GM18502 (cell line): Measurements from ENCODE around the gene TEX48.

Experiments
- ATAC-seq: cut with Tn5 transposase; IDR thresholded peaks from one replicate; pipeline ENCODE4 v1.9.1; 2021; ENCODE audit warnings: mild to moderate bottlenecking; ENCODE audit not compliant: unreplicated experiment, poor library complexity

Gene TEX48

DNA sequence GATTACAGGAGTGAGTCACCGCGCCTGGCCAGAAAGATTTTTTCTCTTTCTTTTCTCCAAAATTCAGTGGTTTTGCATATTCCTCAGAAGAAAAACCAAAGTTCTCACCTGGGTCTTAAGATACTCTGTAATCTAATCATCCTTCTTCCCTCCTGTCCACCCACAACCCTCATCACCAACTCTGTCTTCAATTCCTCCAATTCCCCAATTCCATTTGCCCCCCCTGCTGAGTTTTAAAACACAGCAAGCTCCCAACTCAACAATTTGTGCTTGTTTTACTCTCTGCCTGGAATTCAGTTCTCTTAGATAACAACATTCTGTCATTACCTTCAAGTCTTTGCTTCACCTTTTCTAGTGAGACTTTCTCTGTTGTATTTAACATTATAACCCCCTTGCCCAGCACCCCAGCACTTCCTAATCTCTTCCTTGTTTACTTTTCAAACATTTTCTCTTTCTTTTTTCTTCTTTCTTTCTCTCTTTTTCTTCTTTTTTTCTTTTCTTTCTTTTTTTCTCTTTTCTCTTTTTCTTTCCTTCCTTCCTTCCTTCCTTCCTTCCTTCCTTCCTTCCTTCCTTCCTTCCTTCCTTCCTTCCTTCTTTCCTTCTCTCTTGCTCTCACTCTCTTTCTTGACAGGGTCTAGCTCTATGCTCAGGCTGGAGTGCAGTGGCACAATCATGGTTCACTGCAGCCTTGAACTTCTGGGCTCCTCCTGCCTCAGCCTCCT lies 7.8 kb downstream of the TEX48 start:
- no peak for ATAC-seq

DNA sequence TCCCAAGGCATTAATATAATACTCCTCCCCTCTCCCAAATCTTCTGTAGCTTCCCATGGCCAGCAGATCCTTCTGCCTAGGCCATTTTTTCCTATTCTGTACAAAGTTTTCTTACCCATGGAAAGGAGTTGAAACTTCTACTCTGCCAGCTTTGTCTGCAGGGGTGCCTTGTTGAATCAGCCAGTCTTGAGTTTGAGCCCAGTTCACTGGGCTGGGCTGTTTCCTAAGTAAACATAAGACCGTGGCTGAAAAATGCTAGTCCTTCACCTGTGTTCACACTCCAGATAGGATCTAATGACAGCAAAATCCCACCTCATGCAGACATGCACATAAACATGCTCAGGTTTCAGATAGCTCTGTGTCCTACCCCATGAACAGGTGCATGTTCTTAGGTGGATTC lies 10.4 kb downstream of the TEX48 start:
- no peak for ATAC-seq

DNA sequence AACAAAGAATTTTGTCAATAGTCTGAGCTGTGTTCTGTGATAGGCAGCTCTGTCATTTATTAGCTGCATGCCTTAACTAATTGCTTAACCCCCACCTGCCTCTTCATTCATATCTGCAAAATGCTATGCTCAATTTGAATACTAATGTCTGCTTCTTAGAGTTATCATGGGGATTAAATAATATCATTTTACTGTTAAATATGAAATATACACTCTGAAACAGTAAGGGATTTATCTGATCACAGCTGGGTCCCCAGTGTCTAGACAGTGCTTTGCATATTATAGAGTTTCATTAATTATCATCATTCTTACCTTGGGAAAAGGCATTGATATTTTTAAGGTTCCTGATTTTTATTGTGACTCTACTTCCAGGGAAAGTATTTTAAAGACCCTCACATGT lies 12.0 kb downstream of the TEX48 start:
- ATAC-seq: no peak

DNA sequence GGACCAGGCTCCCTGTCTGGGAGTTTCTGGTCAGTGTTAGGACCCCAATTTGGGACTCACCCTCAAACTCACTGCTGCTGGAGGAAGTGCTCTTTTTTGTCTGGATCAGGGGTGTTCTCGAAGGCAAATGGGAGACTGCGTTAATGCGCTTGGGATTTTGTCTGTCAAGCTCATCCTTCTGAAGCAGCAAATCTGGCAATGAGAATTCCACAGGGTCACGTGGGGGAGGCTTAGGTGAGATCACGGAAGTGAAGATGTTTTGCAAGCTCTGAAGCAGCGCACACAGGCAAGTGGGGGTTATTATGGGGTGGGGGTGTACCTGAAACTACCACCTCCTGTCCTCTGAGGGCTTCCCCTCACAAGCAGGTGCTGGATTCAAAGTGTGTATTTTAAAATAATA lies 13.8 kb downstream of the TEX48 start:
- ATAC-seq: no peak

DNA sequence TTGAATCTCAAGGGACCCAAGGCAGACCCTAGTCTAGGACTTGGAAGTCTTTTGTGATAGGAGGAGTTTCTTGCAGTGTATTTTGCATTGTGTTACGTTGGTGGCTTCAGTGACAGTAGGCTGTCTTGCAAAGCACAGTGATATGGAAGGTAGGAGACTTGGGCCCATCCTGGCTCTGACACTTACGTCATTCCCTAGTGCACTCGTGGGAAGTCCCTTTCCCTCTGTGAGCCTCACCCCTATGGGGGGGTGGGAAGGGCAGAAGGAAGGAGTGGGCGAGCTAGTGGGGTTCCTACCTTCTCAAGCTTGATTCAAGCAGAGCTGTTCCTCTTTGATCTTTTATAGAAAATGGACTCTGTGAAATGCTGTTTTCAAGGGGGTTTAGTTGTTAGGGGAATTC lies 15.1 kb downstream of the TEX48 start:
- no peak for ATAC-seq

DNA sequence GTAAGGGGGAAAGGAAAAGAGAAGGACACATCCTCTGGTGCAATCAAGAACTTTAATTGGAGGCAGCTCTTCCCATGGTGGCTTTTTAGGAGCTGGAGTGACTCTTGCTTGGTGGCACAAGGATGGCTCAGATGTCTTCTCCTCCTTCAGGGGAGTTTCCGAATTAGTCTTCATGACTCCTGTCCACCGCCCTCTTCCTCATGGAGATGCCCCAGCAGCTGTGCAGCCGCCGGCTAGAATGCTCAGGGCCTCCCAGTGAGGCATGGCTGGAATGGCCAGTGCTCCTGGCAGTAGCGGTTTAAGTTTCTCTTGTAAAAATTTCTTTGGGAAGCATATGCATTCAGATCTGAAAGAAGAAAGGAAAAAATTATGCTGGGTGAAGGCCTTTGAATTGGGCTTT lies 15.6 kb downstream of the TEX48 start:
- ATAC-seq: no peak

DNA sequence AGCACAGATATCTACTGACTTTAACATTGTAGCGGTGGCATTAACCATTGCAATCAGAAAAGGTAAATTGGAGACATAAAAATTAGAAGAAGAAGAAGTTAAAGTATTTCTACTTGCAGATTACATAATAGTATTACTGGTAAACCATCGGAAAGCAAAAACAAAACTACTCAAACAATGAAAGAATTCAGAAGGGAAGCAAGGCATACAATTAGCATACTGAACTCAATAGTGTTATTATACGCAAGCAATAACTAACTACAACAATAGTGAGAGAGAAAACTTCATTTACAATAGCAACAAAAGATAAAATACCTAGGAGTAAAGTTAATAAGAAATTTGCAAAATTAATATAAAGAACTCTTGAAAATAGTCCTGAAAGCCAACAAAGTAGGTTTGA lies 17.8 kb downstream of the TEX48 start:
- no peak for ATAC-seq

DNA sequence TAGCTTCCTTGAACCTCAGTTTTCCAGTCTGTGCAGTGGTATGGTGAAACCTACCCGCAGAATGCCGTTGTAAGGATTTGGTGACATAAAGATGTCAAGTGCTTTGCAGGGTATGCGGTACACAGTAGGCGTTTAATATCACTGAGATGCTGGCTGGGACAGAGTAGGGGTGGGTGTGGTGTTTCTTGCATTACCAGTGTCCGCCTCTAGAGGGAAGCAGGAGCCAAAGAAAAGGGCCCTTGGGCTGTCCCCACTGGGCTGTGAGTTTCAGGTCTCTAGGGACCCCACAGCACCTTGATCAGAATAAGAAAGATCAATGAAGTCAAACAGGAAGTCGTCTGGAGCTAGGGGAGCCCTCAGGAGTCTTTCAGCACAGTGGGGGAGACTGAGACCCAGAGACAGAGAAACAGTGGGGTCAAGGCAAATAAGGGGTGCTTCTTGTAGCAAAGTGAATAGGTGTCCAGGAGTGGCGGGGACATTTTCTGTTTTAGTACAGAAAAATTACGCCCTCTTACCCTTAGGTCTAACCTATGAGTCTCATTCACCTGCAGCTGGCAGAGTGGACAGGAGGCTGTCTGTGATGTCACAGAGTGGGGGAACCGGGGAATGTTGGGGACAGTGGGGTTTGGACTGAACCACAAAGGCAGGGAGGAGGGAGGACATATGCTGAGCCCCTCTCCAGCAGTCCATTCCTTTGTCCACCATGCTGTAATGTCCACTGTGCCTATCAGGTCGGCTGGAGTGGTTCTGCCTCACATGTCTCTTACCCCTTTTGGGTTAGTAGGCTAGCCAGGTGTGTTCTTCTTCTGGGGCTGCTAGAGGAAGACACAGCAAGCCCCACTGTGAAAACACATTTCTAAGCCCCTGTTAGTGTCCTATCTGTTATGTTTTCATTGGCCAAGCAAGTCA lies 19.7 kb downstream of the TEX48 start:
- peak; percentile 70 for ATAC-seq

DNA sequence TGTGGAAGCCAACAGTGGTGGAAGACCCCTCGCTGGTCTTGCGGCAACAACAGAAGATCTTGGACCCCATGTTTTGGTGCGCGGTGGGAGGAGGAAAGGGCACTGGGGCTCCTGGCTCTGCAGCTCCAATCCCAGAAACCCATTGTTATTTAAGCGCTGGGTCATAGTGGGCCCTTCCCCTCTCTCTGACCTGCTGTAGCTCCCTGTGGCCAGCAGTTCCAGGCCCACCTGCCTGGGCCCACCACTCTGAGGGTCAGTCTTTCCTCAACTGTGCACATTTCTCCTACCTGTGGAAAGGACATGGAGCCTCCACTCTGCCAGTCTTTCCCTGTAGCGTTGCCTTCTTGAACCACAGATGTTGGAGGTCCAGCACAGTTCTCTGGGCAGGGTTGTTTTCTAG lies 24.3 kb downstream of the TEX48 start, which contains the start of gene TEX53:
Gene TEX53 (minus strand): TSS at position 101 of the 400 bp plus-strand sequence. CDS start 31 bp downstream, at position 70.
- no peak for ATAC-seq

DNA sequence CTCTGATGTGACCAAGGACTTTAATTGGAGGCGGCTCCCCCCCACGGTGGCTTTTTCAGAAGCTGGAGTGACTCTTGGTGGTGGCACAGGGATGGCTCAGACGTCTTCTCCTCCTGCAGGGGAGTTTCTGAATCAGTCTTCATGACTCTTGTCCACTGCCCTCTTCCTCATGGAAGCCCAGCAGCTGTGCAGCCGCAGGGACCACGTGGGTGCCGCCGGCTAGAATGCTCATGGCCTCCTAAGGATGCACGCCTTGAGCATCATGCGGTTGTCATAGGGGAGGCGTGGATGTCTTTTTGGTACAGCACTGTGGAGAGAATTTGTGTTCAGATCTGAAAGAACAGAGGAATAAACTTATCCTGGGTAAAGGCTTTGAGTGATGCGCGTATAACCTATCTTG lies 25.7 kb downstream of the TEX48 start:
- no peak for ATAC-seq

DNA sequence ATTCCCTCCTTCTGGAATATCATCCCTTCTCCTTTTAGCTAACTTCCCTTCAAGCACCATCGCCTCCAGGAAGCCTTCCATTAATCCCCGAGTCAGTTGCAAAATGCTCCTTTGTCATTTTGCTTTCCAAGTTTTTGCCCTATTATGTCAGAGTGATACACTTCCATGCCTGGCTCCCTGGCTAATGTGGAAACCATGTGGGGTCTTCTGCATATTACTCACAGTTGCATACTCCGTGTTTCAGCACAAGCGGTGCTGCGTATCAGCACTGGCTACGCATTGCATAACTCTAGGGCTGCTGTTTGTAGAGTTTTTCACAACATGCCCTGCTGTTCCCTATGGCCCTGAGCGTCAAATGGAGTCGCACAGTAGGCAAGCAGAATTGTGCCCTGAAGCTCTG lies 26.3 kb downstream of the TEX48 start:
- no peak for ATAC-seq

DNA sequence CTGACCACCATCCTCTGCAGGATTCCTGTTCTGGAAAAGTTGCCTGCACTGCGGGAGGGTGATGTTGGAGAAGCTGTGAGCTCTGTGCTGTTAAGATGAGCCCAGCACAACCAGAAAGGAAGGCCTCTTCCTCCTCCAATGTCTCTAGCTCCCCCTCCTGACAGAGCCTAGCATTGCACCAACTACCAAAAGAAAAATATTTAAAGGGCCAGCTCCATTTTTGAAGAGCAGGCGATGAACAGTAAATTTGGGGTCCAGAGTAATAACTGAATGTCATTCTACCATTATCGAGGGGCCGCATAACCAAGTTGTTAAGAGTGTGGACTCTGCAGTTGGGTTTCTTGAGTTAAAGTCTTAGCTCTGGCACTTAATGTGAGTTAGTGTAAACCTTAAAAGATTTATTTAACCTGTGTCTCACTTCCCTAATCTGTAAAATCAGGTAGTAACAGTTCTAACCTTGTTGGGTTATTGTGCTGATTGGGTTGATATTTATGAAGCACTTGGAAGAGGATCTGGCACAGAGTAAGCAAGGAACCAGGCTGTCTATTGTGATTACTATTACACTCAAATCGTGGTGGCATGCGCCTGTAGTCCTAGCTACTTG lies 28.3 kb downstream of the TEX48 start:
- peak; percentile 67 for ATAC-seq

DNA sequence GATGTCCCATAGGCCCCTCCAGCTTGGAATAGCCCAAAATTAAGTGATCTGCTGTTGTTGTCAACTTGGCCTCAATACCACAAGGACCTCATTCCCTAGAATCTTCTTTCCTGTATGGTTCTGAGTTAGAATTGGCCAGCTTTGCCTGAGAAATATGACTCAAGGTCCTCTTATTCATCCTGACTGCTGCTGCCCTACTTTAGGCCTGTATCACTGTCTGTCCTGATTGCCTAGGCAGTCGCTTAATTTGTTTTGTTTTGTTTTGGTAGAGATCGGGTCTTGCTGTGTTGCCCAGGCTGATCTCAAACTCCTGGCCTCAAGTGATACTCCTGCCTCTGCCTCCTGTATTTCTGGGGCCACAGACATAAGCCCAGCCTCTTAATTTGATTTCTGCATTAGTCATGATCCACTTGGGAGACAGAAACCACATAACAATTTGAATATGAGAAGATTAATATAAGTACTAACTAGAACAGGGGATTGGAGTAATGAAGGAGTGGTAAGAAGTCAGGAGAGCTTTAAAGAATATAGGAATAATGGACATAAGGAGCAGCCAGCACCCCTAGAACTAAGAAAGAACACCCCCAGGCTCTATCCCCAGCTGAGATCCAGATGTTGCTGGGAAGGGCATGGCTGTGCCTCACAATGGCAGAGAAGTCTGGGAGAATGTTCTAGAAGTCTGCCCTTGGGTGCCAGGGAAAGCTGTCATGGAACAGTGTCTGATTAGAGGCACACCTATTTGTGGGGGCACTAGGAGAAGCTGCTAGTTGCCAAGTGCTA lies 29.0 kb downstream of the TEX48 start:
- peak; percentile 8 for ATAC-seq

DNA sequence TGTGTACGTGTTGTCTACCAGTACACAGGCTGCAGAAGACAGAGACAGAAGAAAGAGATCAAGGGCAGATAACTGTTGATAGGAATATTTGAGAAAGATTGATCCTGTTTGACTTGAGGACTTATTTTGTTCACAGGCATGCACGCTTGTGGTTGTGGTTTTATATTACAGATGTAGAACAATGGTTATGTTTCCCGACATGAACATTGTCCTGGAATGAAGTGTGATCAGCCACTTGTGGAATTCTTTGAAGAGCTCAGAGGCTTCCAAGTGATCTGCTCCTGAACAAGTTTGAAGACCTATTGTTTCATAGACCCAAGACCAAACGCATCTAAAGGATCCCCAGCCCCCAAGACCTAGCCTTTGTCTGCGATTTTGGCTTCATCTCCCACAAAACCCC lies 38.1 kb downstream of the TEX48 start:
- no peak for ATAC-seq

DNA sequence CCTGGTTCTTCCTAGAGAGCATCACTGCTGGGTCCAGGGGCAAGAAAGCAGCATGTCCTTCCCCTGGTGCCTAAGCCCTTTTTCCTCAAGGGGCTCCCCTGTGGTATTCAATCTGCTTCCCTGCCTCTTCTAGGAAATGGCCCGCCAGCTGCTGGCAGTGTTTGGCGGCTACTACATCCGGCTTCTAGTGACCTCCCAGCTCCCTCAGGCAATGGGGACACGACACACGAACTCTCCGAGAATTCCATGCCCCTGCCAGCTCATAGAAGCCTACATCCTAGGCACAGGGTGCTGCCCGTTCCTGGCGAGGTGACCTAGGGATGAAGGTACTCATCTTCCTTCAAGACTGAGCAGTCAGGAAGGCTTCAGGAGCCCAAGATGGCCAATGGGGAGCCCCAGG lies 39.0 kb downstream of the TEX48 start:
- ATAC-seq: no peak

DNA sequence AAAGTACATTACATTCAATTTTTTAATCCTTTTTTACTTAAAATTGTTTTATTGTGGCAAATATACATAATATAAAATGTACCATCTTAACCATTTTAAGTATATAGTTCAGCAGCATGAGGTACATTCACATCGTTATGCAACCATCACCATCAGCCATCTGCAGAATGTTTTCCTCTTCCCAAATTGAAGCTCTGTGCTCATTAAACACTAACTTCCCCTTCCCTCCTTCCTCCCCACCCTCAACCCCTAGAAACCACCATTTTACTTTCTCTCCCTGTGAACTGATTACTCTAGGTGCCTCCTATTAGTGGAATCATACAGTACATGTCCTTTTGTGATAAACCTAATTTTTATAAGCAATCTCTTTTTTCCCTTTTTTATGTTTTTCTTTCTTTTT lies 40.0 kb downstream of the TEX48 start:
- no peak for ATAC-seq

DNA sequence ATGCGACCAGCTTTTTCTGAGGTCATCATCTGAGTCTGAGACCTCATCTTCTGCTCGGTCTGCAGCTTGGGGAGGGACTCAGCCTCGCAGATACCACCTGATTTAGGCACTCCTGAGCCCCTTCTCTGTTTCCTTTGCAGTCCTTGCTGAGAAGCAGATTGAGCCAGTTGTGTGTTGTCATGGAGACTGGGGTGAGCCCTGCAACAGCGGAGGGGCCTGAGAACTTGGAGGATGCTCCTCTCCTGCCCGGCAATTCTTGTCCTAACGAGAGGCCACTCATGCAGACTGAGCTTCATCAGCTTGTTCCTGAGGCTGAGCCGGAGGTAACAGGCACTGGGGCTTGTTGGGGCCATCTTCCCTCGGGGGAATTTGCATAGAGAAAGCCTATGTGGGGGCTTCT lies 43.6 kb downstream of the TEX48 start:
- no peak for ATAC-seq

DNA sequence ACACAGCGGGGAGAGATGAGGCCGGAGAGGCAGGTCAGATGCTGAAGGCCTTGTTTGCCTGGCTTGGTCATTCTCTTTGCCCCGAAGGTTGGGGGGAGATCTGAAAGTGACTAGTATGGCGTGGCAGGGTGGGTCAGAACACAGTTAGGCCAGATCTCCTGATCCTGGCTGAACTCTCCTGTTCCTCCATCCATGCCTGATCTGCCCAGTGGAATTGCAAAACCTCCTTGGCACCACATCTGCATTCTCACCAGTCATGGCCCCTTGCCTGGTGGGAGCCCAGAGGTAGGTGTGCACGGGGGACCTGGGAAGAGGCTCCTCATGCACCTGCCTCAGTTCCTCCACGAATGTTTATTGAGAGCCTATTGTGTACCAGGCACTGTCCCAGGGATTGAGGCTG lies 47.6 kb downstream of the TEX48 start:
- ATAC-seq: no peak

DNA sequence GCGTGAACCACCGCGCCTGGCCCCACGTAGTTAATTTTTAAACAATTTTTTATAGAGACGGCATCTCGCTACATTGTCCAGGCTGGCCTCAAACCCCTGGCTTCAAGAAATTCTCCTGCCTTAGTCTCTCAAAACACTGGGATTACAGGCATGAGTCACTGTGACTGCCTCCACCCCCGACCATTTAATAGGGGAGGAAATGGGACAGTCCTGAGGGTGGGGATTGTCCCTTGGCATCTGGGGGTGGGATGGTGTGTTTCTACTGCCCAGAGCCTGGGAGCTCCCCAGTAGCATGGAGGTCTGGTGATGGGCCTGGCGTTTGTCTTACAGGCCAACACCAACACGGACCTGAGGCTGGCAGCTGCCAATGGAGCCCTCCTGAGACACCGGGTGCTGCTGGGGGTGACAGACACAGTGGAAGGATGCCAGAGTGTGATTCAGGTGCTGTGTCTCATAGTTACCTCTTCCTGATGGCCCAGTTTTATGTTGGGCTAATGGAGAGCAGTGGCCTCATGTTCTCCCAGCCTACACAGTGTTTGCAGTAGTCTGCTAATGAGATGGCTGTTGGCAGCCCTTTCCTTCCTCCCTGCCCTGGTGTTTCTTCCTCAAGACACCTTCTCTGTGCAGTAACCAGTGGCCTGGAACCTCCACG lies 48.4 kb downstream of the TEX48 start:
- ATAC-seq: no peak

DNA sequence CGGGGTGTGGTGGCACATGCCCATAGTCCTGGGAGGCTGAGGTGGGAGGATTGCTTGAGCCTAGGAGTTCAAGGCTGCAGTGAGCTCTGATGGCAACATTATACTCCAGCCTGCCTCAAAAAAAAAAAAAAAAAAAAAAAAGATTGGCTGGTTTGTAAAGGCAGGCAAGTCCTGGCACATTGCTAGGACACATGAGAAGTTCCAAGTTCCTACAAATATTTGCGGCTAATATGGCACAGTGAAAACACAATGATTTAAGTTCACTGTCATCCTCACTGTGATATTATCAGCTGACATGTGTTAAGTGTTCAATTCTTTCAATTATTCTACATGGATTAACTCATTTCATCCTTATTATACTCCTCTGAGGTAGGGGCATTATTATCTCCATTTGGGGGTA lies 50.8 kb downstream of the TEX48 start:
- no peak for ATAC-seq
